IPS-18c (cell line): Measurements from ENCODE around the gene PDGFRB.
"Not testable (repeated sequence)": the region's sequence is repeated elsewhere in the genome, so short reads cannot be mapped to it uniquely, and the experiment has no call there.

ENCODE experiments used
- H3K4me3 ChIP-seq: 2 replicates; pipeline ENCODE4 v1.7.0; 2013; ENCODE audit warnings: low read depth, mild to moderate bottlenecking, low read length, moderate library complexity; ENCODE audit not compliant: insufficient read depth
- H3K9me3 ChIP-seq: one replicate; pipeline ENCODE4 v1.6.1; 2013; ENCODE audit warnings: mild to moderate bottlenecking, low read length, moderate library complexity; ENCODE audit not compliant: control insufficient read depth, insufficient read depth

PDGFRB gene

GRCh38 chr5:150097152-150097551, 58.5 kb downstream of the PDGFRB start:
- no peaks in the 10 kb centered on the region for H3K9me3 ChIP-seq
- no peak overlapping the region for H3K4me3 ChIP-seq

DNA sequence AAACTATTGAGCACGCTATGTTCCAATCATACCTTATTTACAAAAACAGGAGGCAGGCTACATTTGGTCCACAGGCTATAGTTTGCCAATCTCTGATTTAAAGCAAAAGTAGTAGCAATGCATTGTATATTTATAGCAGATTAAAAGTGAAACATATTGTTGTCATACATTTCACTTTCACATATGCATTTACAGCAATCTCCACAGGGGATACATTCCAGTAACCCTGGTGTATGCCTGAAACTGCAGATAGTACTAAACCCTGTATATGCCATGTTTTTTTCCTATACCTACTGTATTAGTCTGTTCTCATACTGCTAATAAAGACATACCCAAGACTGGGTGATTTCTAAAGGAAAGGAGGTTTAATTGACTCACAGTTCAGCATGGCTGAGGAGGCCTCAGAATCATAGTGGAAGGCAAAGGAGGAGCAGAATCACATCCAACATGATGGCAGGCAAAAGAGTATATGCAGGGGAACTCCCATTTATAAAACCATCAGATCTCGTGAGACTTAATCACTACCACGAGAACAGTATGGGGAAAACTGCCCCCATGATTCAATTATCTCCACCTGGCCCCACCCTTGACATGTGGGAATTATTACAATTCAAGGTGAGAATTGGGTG, 63.4 kb downstream of the PDGFRB start:
- Histone ChIP-seq H3K9me3 (no peaks in the 10 kb centered on the region), H3K4me3 (no peak overlapping the region)

- Histone ChIP-seq H3K9me3 (no peaks in the 10 kb centered on the region), H3K4me3 (no peak within 1 kb of the TSS)
Observed at GRCh38 chr5:150085950-150086715, 69.5 kb downstream of the PDGFRB start, which contains the start of gene CSF1R. Gene CSF1R (minus strand): TSS chr5:150086554. CDS start chr5:150086427, 127 bp downstream.

GRCh38 chr5:150085191-150085912, 70.3 kb downstream of the PDGFRB start:
- H3K4me3 ChIP-seq, result no peak overlapping the region
- H3K9me3 ChIP-seq, result no peaks in the 10 kb centered on the region

DNA sequence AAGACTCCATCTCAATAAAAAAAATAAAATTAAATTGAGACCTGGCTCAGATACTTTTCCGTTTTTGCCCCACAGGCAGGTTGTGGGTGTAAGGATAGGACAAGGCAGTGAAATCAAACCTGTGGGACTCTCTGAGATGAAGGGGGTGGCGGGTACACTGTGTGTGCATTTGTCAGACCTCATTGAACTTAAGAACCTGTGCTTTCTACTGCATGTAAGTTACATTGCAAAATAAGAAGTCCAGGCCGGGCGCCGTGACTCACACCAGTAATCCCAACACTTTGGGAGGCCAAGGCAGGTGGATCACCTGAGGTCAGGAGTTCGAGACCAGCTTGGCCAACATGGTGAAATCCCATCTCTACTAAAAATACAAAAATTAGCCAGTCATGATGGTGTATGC, 70.9 kb downstream of the PDGFRB start:
- not testable (repeated sequence) for H3K9me3 ChIP-seq, H3K4me3 ChIP-seq

GRCh38 chr5:150082889-150083288, 72.8 kb downstream of the PDGFRB start:
- Histone ChIP-seq H3K9me3 (no peaks in the 10 kb centered on the region), H3K4me3 (no peak overlapping the region)

GRCh38 chr5:150082374-150082773, 73.3 kb downstream of the PDGFRB start:
- no peak overlapping the region for H3K4me3 ChIP-seq
- no peaks in the 10 kb centered on the region for H3K9me3 ChIP-seq

- Histone ChIP-seq H3K9me3 (no peaks in the 10 kb centered on the region), H3K4me3 (no peak overlapping the region)
Observed at GRCh38 chr5:150081541-150082283, 73.9 kb downstream of the PDGFRB start.

DNA sequence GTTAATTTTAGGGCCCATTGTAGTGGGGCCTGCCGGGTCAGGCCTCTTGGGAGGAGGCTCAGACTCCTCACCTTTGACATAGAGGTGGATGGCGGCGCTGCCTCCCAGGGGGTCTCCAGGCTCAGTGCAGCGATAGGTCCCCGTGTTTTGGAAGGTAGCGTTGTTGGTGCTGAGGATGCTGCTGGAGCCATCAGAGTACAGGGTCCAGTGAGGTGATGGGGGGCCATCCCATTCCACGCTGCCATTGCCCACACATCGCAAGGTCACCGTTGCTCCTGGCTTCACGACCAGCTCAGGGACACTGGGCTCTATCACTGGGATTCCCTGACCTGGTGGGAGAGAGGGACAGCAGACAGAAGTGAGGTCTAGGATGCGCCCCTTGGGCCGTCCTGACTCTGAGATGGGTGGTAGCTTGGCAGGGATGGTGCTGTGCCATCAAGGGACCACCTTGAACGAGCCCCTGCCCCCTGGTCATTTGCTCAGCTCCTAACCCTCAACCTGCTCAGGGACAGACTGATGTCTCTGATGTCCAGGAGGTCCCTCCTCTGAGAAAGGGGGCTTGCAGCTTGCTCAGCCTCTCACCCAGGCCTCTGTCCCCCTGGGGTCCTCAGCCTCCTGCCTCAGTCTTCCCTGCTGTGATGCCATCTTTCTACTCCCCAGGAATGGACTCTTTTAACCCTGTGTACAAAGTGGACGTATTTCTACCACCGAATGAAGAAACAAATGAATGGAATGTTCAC, 74.8 kb downstream of the PDGFRB start:
- H3K4me3 ChIP-seq, result no peak overlapping the region
- no peaks in the 10 kb centered on the region for H3K9me3 ChIP-seq

DNA sequence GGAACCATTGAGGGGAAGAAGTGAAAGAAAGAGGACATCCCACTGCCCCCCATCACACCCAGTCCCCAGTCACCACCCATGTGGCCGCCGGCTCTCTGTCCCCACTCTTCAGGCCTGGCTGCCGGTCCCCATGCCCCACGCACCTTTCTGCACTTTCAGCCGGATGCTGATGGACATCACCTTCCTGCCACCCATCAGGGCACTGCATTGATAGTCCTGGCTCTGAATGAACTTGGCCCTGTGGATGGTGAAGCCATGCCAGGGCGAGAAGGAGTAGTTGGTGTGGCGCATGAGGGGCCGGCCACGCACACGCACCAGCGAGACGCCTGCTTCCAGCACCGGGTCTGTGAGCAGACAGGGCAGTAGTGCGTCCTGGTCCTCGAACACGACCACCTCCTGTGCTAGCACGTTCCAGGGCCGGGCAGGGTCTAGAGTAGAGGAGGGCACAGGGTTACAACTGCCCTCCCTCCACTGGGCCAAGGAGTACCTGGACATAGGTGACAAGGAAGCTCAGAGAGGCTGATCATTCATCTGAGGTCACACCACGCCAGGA, 75.7 kb downstream of the PDGFRB start:
- Histone ChIP-seq H3K9me3 (no peaks in the 10 kb centered on the region), H3K4me3 (no peak overlapping the region)

- no peak overlapping the region for H3K4me3 ChIP-seq
- no peaks in the 10 kb centered on the region for H3K9me3 ChIP-seq
Observed at GRCh38 chr5:150078802-150079689, 76.6 kb downstream of the PDGFRB start.

- no peak overlapping the region for H3K4me3 ChIP-seq
- no peaks in the 10 kb centered on the region for H3K9me3 ChIP-seq
Observed at GRCh38 chr5:150077996-150078801, 77.4 kb downstream of the PDGFRB start.

GRCh38 chr5:150077060-150077459, 78.6 kb downstream of the PDGFRB start:
- Histone ChIP-seq H3K4me3 (no peak overlapping the region), H3K9me3 (no peaks in the 10 kb centered on the region)

- H3K4me3 ChIP-seq, result no peak overlapping the region
- H3K9me3 ChIP-seq, result no peaks in the 10 kb centered on the region
Observed at GRCh38 chr5:150075806-150076205, 79.8 kb downstream of the PDGFRB start.

- H3K9me3 ChIP-seq, result no peaks in the 10 kb centered on the region
Observed at GRCh38 chr5:150075233-150075632, 80.4 kb downstream of the PDGFRB start.

More at GRCh38 chr5:150075233-150075632, 80.4 kb downstream of the PDGFRB start:
- no peak overlapping the region for H3K4me3 ChIP-seq
